KBM-7 (cell line): ENCODE data around the gene FAM81A.
A peak's percentile ranks its signal among the peaks of the same experiment; 100 is the strongest.

Experiments
- DNase-seq: peaks from one replicate; pipeline ENCODE4 v3.0.0-alpha.2; 2015
- in situ Hi-C: fragments of 300-500 bp; cut with MboI; formaldehyde crosslinking; loops from 2 replicates; pipeline ENCODE4 v1.14.3; 2020; ENCODE audit warnings: low sequenced_read_pairs, low pct_unique_long_range_greater_than_20kb, mixed read lengths

Gene FAM81A

DNA sequence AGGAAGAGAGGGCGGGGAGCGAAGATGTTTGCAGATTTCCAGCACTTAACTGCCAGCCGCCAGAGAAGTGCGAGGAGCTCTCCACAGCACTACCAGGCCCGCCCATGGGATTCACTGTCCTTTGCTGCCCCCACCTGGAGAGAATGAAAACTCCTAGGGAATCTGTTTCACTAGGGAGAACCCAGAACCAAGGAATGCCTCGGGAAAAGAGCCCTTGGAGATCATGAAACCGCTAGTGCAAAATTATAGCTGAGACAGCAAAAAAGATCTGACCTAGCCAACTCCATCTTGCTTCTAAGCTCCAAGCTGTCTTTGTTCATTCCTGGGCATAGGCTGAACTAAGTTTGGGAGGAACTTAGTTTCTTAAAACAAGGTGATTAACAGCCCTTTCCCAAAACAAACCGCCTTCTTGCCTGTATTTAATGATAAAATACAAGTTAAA, 91.0 kb downstream of the FAM81A start:
- peak; percentile 75 for DNase-seq
- in situ Hi-C loops = loop anchor here (25.0 kb wide), 1 partner anchor 108 kb away; no protein-coding TSS in a partner anchor

DNA sequence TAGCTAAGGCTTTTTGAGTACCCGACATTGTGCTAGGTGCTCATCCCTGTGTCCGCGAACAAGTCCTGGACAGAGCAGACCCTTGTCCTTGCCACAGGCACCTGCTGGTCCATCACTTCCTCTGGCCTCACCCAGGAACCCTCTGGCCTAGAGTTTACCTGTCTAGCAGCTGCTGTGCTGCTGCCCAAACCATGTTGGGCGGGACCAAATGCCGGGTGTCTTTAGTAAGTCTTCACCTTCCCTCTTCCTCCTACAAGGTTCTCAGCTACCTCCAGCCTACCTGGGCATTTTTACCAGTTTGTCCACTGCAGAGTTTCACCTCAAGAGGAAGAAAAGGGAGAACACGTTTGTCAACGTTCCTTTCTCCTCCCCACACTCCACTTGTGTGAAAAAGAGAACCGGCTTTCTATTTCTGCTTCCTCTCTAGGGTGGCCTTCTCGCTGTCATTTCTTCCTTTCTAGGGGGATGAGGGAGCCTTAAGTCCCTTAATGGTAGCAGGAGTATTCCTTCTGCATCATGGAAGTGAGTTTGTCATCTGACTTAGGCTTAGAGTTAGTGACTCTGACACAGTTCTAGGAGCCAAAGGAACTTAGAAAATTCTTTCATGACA, 93.2 kb downstream of the FAM81A start:
- DNase-seq = no peak
- in situ Hi-C loops = loop anchor here (25.0 kb wide), 1 partner anchor 106 kb away; no protein-coding TSS in a partner anchor

DNA sequence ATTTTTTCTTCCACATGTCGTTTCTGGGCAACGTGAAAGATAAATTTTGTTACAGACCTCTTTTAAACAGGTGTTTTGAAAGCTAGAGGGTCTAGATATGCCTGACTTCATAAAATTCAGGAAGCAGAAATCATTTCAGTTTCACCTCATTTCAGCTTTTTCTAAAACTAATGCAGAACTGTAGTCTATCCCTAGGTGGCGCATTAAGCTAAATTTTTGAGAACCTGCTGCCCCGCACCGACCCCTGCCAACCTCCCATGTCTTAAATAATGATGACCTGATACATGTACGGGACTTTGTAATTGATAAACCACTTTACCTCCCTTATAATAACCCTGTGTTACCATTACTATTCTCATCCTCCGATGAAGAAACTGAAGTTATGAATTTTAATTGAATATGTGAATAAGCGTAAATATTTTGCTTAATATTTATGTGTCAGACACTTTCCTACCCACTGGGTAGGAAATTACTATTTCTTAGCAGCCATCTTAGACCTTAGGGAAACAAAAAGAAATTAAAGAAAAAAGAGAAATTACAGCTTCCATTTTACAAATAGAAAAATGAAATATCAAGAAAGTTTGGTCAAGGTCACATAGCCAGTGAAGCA, 94.9 kb downstream of the FAM81A start:
- peak; percentile 74 for DNase-seq
- in situ Hi-C loops = loop anchor here (25.0 kb wide), 1 partner anchor 104 kb away; no protein-coding TSS in a partner anchor

DNA sequence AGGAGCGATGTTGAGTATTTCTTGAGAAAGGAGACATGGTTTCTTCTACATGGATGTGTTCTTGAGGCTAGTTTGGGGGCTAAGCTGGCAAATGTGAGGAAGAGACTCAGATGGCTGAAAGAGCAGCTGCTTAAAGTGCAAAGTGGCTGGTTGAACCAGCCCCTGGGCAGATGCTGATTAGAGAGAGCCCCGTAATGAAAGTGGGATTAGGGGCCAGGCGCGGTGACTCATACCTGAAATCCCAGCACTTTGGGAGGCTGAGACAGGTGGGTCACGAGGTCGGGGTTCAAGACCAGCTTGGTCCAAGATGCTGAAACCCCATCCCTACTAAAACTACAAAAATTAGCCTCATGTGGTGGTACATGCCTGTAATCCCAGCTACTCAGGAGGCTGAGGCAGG, 98.6 kb downstream of the FAM81A start:
- in situ Hi-C loops = loop anchor here (25.0 kb wide), 1 partner anchor 101 kb away; no protein-coding TSS in a partner anchor
- DNase-seq = no peak

DNA sequence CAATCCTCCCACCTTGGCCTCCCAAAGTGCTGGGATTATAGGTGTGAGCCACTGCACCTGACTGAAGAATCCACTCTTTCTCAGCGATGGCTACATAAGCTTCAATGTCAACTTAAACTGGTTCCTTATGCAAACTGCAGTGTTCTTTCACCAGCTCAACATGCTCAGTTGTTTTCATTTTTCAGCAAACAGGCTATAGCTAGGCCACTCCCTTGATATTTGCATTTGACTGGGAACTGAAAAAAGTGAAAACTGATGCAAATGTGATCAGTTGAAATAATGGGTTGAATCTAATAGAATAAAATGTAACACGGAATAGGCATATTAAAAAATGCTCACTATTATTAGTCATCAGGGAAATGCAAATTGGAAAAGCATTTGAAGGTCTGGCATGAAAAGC, 99.4 kb downstream of the FAM81A start:
- no peak for DNase-seq
- in situ Hi-C loops = loop anchor here (25.0 kb wide), 1 partner anchor 100 kb away; no protein-coding TSS in a partner anchor

DNA sequence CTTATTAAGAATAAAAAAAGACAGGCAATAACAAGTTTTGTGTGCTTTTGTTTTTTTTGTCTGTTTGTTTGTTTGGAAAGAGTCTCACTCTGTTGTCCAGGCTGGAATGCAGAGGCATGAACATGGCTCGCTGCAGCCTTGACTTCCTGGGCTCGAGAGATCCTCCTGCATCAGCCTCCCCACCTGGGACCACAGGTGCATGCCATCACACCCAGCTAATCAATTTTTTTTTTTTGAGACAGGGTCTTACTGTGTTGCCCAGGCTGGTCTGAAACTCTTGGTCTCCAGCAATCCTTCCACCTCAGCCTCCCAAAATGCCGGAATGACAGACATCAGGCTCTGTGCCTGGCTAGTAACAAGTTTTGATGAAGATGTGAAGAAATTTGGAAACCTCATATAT, 100.5 kb downstream of the FAM81A start:
- DNase-seq = no peak
- in situ Hi-C loops = loop anchor here (25.0 kb wide), 1 partner anchor 99 kb away; no protein-coding TSS in a partner anchor

DNA sequence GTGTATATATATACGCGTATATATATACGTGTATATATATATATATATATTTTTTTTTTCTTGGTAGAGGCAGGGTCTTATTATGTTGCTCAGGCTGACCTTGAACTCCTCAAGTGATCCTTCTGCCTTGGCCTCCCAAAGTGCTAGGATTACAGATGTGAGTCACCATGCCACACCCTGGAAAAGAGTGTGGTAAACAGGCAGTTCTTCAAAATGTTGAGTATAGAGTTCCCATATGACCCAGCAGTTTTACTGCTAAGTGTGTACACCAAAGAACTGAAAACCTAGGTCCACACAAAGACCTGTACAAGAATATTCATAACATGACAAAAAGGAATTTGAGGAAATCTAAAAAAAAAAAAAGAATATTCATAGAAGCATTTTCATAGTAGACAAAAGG, 101.8 kb downstream of the FAM81A start:
- in situ Hi-C loops = loop anchor here (25.0 kb wide), 1 partner anchor 98 kb away; no protein-coding TSS in a partner anchor
- no peak for DNase-seq

DNA sequence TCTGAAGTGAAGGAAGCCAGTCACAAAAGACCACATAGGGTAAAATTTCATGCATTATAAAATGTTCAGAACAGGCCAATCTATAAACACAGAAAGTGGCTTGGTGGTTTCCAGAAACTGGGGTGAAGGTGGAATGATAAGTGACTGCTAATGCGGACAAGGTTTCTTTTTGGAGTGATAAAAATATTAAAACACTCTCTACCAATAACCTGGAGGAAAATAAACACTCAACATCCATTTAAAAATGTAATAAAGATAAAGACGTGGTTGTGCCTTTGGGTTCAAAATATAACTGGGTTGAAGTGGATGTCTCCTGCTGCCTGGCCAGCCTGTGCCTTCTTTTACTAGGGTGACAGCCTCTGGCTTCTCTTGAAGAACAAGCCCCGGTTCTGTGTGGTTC, 102.7 kb downstream of the FAM81A start:
- no peak for DNase-seq
- in situ Hi-C loops = loop anchor here (25.0 kb wide), 1 partner anchor 97 kb away; no protein-coding TSS in a partner anchor

DNA sequence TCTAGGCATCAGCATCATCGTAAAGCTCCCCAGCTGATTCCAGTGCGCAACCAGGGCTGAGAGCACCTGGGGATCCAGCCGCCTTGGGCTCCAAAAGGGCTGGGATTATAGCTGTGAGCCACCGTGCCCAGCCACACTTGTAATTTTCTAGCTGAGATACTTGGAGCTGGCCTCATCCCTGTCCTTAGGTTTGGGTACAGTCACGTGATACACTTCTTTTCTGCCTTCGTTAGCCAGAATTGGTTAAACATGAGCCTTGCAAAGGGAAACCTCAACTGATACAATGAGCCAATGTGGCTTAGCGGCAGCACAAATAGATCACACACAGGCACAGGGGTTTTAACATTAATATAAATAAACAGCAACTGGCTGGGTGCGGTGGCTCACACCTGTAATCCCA, 103.8 kb downstream of the FAM81A start:
- no peak for DNase-seq
- in situ Hi-C loops = loop anchor here (25.0 kb wide), 1 partner anchor 96 kb away; no protein-coding TSS in a partner anchor

DNA sequence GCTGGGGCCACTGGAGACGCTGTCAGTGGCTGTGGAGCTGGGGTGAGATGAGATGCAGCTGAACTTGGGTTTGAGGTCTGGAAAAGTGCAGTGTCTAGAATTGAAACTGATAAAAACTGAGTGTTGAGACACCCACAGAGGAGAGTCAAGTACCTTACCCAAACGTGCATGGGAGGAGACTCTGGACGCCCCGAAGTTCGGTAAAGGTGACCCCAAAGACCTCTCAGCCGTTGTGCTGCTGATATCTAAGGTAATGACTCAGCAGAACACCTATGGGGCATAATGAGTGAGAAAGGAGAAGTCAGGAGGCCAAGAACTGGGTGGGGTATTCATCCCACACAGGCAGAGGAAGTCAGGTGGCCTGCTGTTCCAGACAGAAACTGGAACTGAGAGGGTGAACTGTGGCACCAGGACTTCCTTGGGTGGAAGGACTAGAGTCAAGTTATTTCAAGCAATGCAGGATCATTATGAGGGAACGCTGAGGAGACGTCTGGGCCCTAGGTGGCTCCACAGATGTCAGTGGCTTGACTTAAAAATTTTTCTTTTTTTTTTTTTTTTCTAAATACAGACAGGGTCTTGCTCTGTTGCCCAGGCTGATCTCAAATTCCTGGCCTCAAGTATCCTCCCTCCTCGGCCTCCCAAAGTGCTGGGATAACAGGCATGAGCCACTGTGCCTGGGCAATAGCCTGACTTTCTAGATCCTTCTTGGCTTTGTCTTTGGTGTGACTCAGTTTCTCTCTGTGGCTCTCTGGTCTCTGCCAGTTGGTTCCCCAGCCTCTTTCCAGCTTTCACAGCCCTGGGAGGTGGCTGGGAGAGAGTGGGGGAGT, 105.9 kb downstream of the FAM81A start:
- DNase-seq = peak; percentile 43
- in situ Hi-C loops = loop anchor here (25.0 kb wide), 1 partner anchor 93 kb away; no protein-coding TSS in a partner anchor

DNA sequence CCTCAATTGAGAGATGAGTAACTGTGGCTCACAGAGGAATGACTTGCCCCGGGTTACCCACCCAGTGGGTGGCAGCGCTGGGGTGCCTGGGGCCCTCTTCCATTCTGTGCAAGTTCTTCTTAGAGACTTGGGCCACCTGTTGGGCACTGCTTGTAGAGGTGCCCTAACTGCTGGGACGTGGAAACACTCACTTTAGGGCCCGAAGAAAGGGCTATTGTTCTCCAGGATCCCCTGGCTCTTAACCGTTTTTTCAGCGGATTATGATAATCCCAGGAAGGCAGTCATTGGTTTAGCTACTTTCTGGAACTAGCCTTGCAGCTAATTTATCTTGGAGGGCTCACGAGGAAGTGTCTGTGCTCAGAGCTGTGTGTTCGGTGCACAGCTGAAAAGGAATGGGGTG, 107.6 kb downstream of the FAM81A start:
- in situ Hi-C loops = loop anchor here (25.0 kb wide), 1 partner anchor 92 kb away; no protein-coding TSS in a partner anchor
- no peak for DNase-seq

DNA sequence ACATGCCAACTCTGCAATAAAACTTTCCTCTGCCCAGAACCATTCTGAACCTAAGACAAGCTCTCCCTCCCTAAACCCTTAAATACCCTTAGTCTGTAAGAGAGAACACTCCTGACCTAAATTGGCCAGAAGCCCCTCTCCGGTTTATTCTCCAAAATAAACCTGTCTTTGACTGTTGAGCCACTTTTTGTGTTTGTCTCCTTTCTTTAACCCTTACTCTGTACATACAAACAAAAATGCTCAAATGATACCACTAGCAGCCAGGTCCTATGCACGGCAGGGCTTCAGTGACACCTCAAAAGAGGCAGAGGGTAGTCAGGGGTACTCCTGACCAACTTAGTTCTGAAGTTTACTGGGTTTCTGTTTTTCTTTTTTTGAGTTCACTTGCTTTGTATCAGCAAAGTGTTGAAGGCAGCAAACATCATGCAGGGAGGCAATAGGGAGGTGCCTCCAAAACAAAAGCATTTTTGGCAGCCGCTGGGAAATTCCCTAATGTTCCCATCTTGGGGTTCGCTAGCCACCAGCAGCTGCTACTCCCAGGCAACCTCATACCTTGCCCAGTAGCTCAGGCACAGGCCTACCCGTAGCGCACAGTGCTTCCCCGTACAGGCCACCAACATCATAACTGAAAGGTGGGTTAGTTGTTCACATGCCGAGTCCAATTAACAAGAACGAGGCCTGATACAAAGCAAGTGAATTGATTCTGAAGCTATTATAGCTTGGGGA, 110.7 kb downstream of the FAM81A start:
- in situ Hi-C loops = loop anchor here (25.0 kb wide), 1 partner anchor 89 kb away; no protein-coding TSS in a partner anchor
- DNase-seq = no peak

DNA sequence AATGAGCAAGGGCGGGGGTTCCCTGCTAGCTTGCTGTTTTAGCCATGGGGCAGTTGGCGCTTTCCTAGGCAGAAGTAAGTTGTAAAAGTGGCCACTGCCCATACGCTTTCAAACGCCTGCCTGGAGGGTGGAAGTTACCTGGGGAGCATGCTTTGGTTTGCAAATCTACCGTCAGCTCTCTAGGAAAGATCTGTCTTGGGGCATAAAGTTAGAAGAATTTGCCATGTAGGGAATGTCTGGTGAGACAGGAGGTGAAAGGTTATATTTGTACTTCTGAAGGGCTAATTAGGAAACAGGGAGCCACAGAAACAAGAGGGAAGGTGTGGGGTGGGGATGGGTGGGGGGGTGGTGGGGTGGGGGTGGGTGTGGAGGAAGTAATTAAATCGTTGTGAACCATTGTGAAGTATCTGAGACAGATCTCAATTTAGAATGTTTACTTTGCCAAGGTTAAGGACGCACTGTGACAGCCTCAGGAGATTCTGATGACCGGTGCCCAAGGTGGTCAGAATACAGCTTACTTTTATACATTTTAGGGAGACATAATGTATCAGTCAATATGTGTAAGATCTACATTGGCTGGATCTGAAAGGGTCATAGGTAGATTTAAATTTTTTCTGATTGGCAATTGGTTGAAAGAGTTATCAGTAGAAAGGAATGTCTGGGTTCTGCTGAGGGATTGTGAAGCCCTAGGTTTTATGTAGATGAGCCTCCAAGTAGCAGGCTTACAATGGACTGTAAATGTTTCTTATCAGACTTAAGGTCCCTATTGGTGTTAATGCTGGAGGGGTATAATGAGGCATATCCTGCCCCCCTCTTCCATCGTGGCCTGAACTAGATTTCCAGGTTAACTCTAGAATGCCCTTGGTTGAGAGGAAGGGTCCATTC, 111.6 kb downstream of the FAM81A start:
- in situ Hi-C loops = loop anchor here (25.0 kb wide), 1 partner anchor 88 kb away; no protein-coding TSS in a partner anchor
- no peak for DNase-seq

DNA sequence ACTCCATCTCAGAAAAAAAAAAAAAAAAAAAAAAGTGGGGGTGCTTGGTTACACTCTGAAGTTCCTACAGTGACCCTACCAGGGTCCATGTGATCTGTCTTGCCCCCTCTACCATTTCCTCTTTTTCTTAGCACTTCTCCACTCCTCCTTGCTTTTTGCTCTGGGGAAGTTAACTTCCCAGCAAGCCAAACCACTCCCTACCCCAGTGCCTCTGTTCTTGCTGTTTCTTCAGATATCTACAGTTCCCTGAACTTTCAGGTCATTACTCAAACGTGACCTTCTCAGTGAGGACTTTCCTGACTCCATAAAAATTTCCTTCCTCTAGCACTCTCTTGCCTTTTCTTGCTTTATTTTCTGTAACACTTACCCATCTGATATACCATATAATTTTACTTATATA, 112.5 kb downstream of the FAM81A start:
- in situ Hi-C loops = no loop called here

DNA sequence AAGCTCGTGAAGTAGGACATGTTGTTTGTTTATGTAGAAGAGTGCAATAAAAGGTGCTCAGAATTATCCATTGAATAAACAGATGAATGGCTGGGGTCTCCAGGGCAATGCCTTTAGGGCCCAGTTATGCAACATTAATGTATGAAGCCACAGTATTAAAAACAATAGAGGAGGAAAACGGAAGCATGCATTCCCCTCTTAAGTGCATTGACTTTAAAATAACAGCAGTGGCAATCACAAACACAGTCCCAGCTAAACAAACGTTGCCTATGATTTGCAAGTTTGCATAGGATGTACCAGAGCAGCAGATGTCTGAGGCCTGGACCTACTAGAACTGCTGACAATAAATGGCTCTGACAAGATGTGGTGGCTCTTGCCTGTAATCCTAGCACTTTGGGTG, 113.0 kb downstream of the FAM81A start:
- in situ Hi-C loops = no loop called here
- no peak for DNase-seq

More for the DNA sequence above, 112.5 kb downstream of the FAM81A start:
- no peak for DNase-seq

DNA sequence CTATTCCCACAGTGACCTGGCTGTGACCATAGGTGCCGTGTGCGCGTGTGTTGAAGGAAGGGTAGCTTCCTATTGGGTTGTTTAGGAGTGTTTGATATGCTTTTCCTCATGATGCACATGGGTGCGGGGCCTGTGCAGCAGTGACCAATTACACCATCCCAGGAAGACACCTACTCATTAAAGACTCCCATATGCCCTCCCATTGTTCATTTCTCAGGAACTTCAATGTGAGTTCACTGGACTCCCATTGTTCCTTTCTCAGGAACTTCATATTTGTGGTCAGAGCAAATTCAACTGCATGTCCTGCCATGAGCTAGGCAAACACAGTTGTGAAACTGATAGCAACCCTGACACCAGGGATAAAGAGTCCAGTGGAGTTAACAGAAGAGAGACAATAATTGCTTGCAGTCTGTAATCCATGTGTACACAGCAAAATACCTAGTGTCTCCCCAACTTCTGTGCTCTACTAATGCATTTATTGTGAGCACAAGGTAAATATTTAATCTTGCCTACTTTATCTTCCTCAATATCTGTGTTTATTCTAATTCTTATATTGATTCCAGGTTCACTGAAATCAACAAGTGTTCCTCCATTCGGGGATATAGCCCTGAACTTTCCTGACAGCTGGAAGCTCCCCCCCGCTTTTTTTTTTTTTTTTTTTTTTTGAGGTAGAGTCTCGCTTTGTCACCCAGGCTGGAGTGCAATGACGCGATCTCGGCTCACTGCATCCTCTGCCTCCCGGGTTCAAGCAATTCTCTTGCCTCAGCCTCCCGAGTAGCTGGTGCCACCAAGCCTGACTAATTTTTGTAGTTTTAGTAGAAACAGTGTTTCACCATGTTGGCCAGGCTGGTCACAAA, 116.1 kb downstream of the FAM81A start:
- in situ Hi-C loops = no loop called here
- DNase-seq = no peak

DNA sequence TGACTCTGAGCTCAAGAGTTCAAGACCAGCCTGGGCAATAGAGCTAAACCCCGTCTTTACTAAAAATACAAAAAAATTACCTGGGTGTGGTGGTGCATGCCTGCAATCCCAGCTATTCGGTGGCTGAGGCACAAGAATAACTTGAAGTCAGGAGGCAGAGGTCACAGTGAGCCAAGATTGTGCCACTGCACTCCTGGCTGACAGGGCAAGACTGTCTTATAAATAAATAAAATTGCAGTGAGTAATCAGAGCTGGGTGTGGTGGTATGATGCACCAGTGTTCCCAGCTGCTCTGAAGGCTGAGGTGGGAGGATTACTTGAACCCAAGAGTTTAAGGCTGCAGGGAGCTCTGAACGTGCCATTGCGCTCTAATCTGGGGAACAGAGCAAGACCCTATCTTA, 117.7 kb downstream of the FAM81A start:
- in situ Hi-C loops = no loop called here
- DNase-seq = no peak
